ENCODE measurements around the gene CFL1.

Gene CFL1

DNA sequence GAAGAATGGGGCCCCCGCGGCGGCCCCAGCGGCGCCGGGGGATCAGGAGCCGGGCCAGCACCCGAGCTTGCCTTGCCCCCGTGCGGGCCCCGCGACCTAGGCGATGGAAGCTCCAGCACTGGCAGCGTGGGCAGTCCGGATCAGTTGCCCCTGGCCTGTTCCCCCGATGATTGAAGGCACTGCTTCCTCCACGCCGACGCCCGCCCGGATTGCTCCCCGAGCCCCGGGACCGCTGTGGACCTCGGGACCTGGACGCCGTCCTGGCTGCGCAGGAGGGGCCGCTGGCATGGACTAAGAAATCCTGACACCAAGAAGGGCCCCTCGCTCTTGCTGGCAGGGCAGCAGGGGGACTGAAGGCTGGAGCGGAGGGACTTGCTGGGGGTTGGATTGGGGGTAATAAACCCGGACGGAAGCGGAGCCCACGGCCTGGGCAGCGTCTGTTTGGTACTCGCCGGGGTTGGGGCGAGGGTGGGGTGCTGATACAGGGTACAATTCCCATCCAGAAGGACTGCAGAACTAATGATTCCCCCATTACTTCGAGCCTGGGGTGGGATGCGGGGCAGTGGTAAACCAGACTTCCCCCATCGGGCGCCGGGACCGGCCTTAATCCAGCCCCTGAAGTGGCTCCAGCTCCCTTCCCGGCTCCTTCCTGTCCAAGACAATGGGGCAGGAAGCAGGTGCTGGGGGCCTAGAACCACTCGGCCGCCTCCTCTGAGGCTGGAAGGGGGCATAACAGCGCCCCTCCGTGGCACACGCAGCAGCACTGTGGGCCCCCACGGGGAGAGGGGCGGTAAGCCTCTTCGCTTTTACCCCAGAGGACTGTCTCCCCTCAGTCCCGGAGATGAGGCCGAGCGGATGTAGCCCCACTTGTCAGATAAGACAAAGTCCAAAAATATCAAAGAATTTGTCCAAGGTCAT, 33.5 kb upstream of the CFL1 start:
- TF ChIP-seq ZNF384 (IDR thresholded peaks at IDR 0.05), result no peak
- TF ChIP-seq ELF4 (IDR thresholded peaks at IDR 0.05), result no peak
- no peak for TF ChIP-seq FOXM1 (IDR thresholded peaks at IDR 0.05; ENCODE audit: borderline replicate concordance)
- TF ChIP-seq L3MBTL2 (conservative IDR thresholded peaks at IDR 0.05), result no peak
- no peak for TF ChIP-seq NFRKB (IDR thresholded peaks at IDR 0.05)
- TF ChIP-seq LEF1 (IDR thresholded peaks at IDR 0.05; ENCODE audit: borderline replicate concordance), result no peak
- CTCF ChIA-PET, result interaction anchor here (0.7 to 5.4 kb wide), 10 partner anchors 9 to 180 kb away, joined by 3 to 59 read pairs (median 4); partner anchors contain the start of genes FOSL1, KAT5 and MUS81
- no peak for DNase-seq (ENCODE audit: extremely low spot score)
- POLR2A ChIA-PET, result interaction anchor here (0.6 to 12.4 kb wide), 25 partner anchors 9 to 276 kb away, joined by 3 to 289 read pairs (median 5); partner anchors contain the start of genes AP5B1, CFL1, EFEMP2 and FOSL1

DNA sequence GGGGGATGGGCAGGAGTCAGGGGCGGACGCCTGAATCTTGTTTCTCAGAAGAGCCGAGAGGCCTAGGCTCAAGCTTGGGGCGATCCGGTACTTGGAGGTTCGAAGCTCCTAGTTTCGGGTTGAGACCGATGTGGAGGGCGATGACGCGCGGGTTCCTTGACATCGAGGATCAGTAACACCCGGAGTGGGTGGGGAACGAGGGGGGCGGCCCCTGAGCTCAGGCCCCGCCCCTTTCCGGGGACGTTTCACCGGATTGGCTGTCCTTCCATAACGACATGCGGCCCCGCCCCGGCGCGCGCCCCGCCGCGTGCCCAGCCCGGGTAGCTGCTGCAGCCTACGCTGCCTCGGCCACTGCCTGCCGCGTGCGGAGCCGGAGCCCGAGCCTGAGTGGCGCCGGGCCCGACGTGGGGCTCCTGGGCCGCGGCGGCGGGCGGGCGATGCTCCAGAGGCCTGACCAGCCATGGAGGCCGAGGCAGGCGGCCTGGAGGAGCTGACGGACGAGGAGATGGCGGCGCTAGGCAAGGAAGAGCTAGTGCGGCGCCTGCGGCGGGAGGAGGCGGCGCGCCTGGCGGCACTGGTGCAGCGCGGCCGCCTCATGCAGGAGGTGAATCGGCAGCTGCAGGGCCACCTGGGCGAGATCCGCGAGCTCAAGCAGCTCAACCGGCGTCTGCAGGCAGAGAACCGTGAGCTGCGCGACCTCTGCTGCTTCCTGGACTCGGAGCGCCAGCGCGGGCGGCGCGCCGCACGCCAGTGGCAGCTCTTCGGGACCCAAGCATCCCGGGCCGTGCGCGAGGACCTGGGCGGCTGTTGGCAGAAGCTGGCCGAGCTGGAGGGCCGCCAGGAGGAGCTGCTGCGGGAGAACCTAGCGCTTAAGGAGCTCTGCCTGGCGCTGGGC, 32.6 kb upstream of the CFL1 start, which contains the start of gene CCDC85B:
TSS of gene CCDC85B (plus strand) at position 350 of the 895 bp plus-strand sequence. CDS start at position 461, 111 bp downstream.
- ChIA-PET CTCF (interaction anchor here (0.7 to 5.4 kb wide), 8 partner anchors 10 to 179 kb away, joined by 3 to 59 read pairs (median 6); partner anchors contain the start of genes FOSL1, KAT5 and MUS81), POLR2A (interaction anchor here (0.6 to 12.4 kb wide), 30 partner anchors 9 to 466 kb away, joined by 3 to 289 read pairs (median 4); partner anchors contain the start of genes AP5B1, BANF1, CFL1 and EFEMP2)
- DNase-seq (ENCODE audit: extremely low spot score), result peak; percentile 90
- TF ChIP-seq BHLHE40 (IDR thresholded peaks at IDR 0.05; ENCODE audit: borderline replicate concordance) (no peak), FOXK2 (IDR thresholded peaks at IDR 0.05) (no peak), L3MBTL2 (conservative IDR thresholded peaks at IDR 0.05) (peak; percentile 31)
- TF ChIP-seq, protein P1, sequence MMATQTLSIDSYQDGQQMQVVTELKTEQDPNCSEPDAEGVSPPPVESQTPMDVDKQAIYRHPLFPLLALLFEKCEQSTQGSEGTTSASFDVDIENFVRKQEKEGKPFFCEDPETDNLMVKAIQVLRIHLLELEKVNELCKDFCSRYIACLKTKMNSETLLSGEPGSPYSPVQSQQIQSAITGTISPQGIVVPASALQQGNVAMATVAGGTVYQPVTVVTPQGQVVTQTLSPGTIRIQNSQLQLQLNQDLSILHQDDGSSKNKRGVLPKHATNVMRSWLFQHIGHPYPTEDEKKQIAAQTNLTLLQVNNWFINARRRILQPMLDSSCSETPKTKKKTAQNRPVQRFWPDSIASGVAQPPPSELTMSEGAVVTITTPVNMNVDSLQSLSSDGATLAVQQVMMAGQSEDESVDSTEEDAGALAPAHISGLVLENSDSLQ (IDR thresholded peaks at IDR 0.05), result 0 out of 2 replicates have a peak, but pooled peaks have one; percentile 4

DNA sequence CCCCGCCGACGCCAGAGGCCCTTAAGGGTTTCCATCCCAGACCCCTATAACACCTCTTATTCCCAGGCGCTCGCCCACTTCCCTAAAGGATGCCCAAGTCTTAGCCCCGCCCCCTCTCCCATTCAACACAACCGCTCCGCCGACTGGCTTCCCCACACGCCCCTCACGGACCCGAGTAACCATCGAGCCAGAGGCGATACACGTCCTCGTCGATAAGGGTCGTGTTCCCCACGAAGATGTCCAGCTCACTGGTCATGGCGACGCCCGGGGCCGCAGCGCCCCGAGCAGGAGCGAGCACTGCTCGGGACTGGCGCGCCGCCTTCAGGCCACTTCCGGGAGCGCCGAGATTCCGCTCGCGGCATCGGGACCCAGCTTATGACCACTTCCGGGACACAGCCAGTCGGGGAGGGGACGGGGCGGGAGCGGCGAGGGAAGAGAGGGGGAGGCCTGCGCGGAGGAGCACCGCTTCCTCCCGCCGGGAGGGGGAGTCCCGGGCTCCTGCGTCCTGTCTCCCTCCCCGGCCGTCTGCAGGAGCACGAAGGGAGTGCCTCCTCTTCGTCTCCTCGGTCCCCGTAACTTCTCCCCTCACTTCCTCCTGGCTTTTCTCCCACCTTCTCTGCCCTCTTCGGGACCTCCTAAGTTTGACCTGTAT, 30.3 kb upstream of the CFL1 start, which contains the start of gene FIBP:
TSS of gene FIBP (minus strand) at position 309 of the 652 bp plus-strand sequence. CDS start at position 256, 53 bp downstream.
- TF ChIP-seq ARNT (IDR thresholded peaks at IDR 0.05) (no peak), HDGF (IDR thresholded peaks at IDR 0.05; ENCODE audit: borderline replicate concordance) (0 out of 2 replicates have a peak, but pooled peaks have one; percentile 47), L3MBTL2 (conservative IDR thresholded peaks at IDR 0.05) (peak; percentile 86), ELF4 (IDR thresholded peaks at IDR 0.05) (peak; percentile 89)
- DNase-seq (ENCODE audit: extremely low spot score), result peak; percentile 93
- CTCF ChIA-PET, result interaction anchor here (0.6 to 5.4 kb wide), 26 partner anchors 8 to 396 kb away, joined by 3 to 59 read pairs (median 4); partner anchors contain the start of genes FOSL1 and MUS81
- POLR2A ChIA-PET, result interaction anchor here (0.6 to 12.4 kb wide), 27 partner anchors 8 to 329 kb away, joined by 3 to 289 read pairs (median 5); partner anchors contain the start of genes BANF1, CFL1, EFEMP2 and EIF1AD

DNA sequence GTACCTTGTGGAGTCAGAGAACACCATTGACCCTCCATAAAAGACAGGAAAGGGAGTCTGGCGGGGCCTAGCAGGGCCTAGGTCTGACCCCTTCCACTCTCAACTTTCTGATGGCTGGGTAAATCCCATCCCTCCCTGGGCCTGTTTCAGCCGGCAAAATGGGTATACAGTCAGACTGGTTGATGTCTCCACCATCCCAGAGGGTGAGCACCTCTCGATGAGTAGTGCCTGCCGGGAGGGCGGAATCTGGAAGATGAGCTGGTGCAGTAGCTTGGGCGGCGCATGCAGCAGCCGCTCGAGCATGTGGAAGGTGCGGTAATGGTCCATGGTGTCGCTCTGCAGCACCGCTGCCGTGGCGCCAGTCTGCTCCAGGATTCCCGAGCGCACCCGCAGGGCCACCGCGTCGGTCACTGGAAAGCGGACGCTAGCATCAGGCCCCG, 29.8 kb upstream of the CFL1 start:
- ChIA-PET POLR2A (interaction anchor here (0.7 to 12.4 kb wide), 21 partner anchors 10 to 329 kb away, joined by 3 to 289 read pairs (median 7); partner anchors contain the start of genes BANF1, CFL1, EFEMP2 and EIF1AD), CTCF (interaction anchor here (0.6 to 5.4 kb wide), 21 partner anchors 9 to 396 kb away, joined by 3 to 59 read pairs (median 4); partner anchors contain the start of genes FOSL1 and MUS81)
- TF ChIP-seq LEF1 (IDR thresholded peaks at IDR 0.05; ENCODE audit: borderline replicate concordance), result no peak
- TF ChIP-seq TARDBP (IDR thresholded peaks at IDR 0.05), result no peak
- TF ChIP-seq, protein P1 (IDR thresholded peaks at IDR 0.05), result no peak
- TF ChIP-seq NFRKB (IDR thresholded peaks at IDR 0.05), result no peak
- TF ChIP-seq FOXA1 (IDR thresholded peaks at IDR 0.05), result no peak
- DNase-seq (ENCODE audit: extremely low spot score), result no peak

DNA sequence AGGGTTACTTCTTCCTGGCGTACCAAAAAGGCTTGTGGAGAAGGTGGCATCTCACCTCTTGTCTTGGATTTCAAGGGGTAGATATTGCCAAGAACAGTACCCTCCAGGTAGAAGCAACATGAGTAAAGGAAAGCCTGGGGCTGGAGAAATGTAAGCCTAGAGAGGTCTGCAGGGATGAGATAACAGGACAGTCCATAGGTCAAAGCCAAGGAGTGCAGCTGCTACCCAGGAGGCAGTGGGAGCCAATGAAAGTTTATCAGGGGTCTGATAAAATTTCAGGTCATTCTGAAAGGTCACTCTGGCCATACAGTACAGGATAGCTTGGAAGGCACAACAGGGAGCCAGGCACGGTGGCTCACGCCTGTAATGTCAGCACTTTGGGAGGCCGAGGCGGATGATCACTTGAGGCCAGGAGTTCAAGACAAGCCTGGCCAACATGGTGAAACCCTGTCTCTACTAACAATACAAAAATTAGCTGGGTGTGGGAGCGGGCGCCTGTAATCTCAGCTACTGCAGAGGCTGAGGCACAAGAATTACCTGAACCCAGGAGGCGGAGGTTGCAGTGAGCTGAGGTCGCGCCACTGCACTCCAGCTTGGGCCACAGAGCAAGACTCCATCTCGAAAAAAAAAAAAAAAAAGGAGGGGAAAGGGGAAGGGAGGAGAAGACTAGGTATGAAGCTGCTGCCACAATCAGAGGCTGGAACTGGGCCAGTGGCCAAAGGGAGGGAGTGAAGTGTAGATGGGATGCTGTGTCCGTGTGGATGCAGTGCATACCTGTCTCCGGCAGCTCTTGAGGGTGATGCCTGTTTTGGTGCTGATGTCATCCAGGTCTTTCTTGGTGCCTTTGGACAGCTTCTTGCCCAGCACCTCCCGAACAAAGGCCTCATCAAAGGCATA, 29.1 kb upstream of the CFL1 start:
- no peak for DNase-seq (ENCODE audit: extremely low spot score)
- POLR2A ChIA-PET, result interaction anchor here (0.9 to 12.4 kb wide), 5 partner anchors 13 to 175 kb away, joined by 4 to 289 read pairs (median 12); partner anchors contain the start of genes CFL1, EFEMP2, KAT5 and MUS81
- TF ChIP-seq TARDBP (IDR thresholded peaks at IDR 0.05) (no peak), NFRKB (IDR thresholded peaks at IDR 0.05) (no peak), ZNF384 (IDR thresholded peaks at IDR 0.05) (no peak), LEF1 (IDR thresholded peaks at IDR 0.05; ENCODE audit: borderline replicate concordance) (no peak), SP1 (IDR thresholded peaks at IDR 0.05) (no peak), ELF4 (IDR thresholded peaks at IDR 0.05) (no peak), L3MBTL2 (conservative IDR thresholded peaks at IDR 0.05) (no peak), BHLHE40 (IDR thresholded peaks at IDR 0.05; ENCODE audit: borderline replicate concordance) (no peak)
- TF ChIP-seq, protein P1 (IDR thresholded peaks at IDR 0.05), result no peak
- CTCF ChIA-PET, result interaction anchor here (0.5 to 5.4 kb wide), 8 partner anchors 13 to 748 kb away, joined by 3 to 59 read pairs (median 5); partner anchors contain the start of genes FOSL1 and MUS81

Measured in HEK293T (cell line).